B cell (primary cell): ENCODE results near the gene HOPX. TPM values are rescaled to one million over a fixed set of nuclear protein-coding genes. Genes with fewer than 3 reads are reported as not detected.

Experiments used
- ATAC-seq: fragments of 200-7000 bp; cut with Tn5 transposase; one replicate; pipeline ENCODE4 v1.10.0; 2021; ENCODE audit warnings: low read depth, mild to moderate bottlenecking, moderate number of reproducible peaks, moderate library complexity
- CTCF ChIA-PET: fragments of 350-600 bp; sonication (Branson Sonifier 250); formaldehyde crosslinking; loops from one replicate; lab custom pipeline; 2021; ENCODE audit warnings: antibody characterized with exemption, inconsistent platforms; lab: Charles Lee
- POLR2A ChIA-PET: fragments of 350-600 bp; sonication (Branson Sonifier 250); formaldehyde crosslinking; loops from one replicate; lab custom pipeline; 2021; ENCODE audit warnings: antibody characterized with exemption; lab: Charles Lee
- DNase-seq: peaks from one replicate; pipeline ENCODE4 v3.0.0; 2013
- H2AFZ ChIP-seq: 2 replicates; pipeline ENCODE4 v1.6.1; 2012; ENCODE audit warnings: mild to moderate bottlenecking, low read depth, low read length; ENCODE audit not compliant: insufficient read depth, poor library complexity, severe bottlenecking
- H3K27ac ChIP-seq, 2 donors: 1 replicate in 1 of 2; 2 replicates in 1 of 2; pipeline ENCODE4 v1.5.1; 2012 to 2013; ENCODE audit warnings: low read length in 2 of 2, mild to moderate bottlenecking in 2 of 2, moderate library complexity in 1 of 2
- H3K27me3 ChIP-seq, 4 experiments: fragments of 200-600 bp in 1 of 4; sonication (generic) in 1 of 4; replicated peaks in 1 of 4; 1 replicate in 2 of 4; 2 replicates in 2 of 4; pipeline versions ENCODE4 v1.6.1 to v1.7.0; 2013 to 2016; ENCODE audit warnings: low read length in 3 of 4, mild to moderate bottlenecking in 2 of 4, mixed read lengths in 1 of 4, moderate library complexity in 1 of 4; ENCODE audit not compliant: insufficient read depth in 4 of 4, control insufficient read depth in 3 of 4; ENCODE audit errors: control extremely low read depth in 1 of 4
- H3K36me3 ChIP-seq, 2 experiments: replicated peaks in 1 of 2; 1 replicate in 1 of 2; 2 replicates in 1 of 2; pipeline versions ENCODE4 v1.6.1 to v1.7.1; 2013; ENCODE audit warnings: low read length in 1 of 2; ENCODE audit not compliant: insufficient read depth in 2 of 2, control insufficient read depth in 1 of 2; ENCODE audit errors: control extremely low read depth in 1 of 2, extremely low read depth in 1 of 2
- H3K4me1 ChIP-seq, 2 donors: fragments of 200-600 bp in 1 of 2; sonication (generic) in 1 of 2; 1 replicate in 1 of 2; 2 replicates in 1 of 2; pipeline versions ENCODE4 v1.5.1 to v1.6.1; 2013 to 2017; ENCODE audit warnings: low read length in 2 of 2; ENCODE audit not compliant: control insufficient read depth in 2 of 2, insufficient read depth in 2 of 2
- H3K4me2 ChIP-seq: replicated peaks from 2 replicates; pipeline ENCODE3; 2012; ENCODE audit warnings: mild to moderate bottlenecking, low read depth, low read length; ENCODE audit not compliant: poor library complexity, severe bottlenecking
- H3K4me3 ChIP-seq, 5 experiments: fragments of 200-600 bp in 1 of 5; sonication (generic) in 1 of 5; 1 replicate in 3 of 5; 2 replicates in 2 of 5; pipeline versions ENCODE4 v1.5.1 to v1.7.0; 2011 to 2016; ENCODE audit warnings: low read length in 4 of 5, mild to moderate bottlenecking in 4 of 5, low read depth in 2 of 5, control low read depth in 1 of 5, moderate library complexity in 1 of 5; ENCODE audit not compliant: insufficient read depth in 1 of 5; ENCODE audit errors: control extremely low read depth in 1 of 5, extremely low read depth in 1 of 5
- H3K79me2 ChIP-seq: fragments of 200-600 bp; sonication (generic); one replicate; pipeline ENCODE4 v1.6.0; 2016; ENCODE audit warnings: low read length; ENCODE audit not compliant: control insufficient read depth, insufficient read depth
- H3K9ac ChIP-seq: fragments of 200-600 bp; sonication (generic); 2 replicates; pipeline ENCODE4 v1.6.1; 2017; ENCODE audit warnings: mild to moderate bottlenecking, low read length, moderate library complexity
- H3K9me3 ChIP-seq, 3 donors: one replicate each; pipeline versions ENCODE4 v1.6.1 to v1.7.1; 2013; ENCODE audit warnings: low read length in 2 of 3; ENCODE audit not compliant: control insufficient read depth in 2 of 3, insufficient read depth in 1 of 3; ENCODE audit errors: control extremely low read depth in 1 of 3
- H4K20me1 ChIP-seq: 2 replicates; pipeline ENCODE4 v1.6.0; 2012; ENCODE audit warnings: mild to moderate bottlenecking, low read length; ENCODE audit not compliant: insufficient read depth, control insufficient read depth, poor library complexity, severe bottlenecking
- H3K27ac Mint-ChIP-seq: one replicate; pipeline ENCODE4 v1.8.0; 2021; ENCODE audit warnings: mixed read lengths
- H3K27me3 Mint-ChIP-seq: one replicate; pipeline ENCODE4 v1.8.0; 2021; ENCODE audit warnings: mixed read lengths
- H3K4me1 Mint-ChIP-seq: one replicate; pipeline ENCODE4 v1.8.0; 2021; ENCODE audit warnings: mixed read lengths
- H3K4me3 Mint-ChIP-seq: one replicate; pipeline ENCODE4 v1.8.0; 2021; ENCODE audit warnings: mixed read lengths
- H3K9me3 Mint-ChIP-seq: one replicate; pipeline ENCODE4 v1.8.0; 2022; ENCODE audit warnings: mixed read lengths; ENCODE audit not compliant: insufficient read depth
- CTCF ChIP-seq: fragments of 200-600 bp; IDR thresholded peaks from one replicate; pipeline ENCODE4 v1.8.0; 2022; ENCODE audit warnings: antibody characterized with exemption, mild to moderate bottlenecking
- EZH2 ChIP-seq: IDR thresholded peaks from 2 replicates; pipeline ENCODE4 v1.6.1; 2012; ENCODE audit warnings: borderline replicate concordance, low read depth, mild to moderate bottlenecking, moderate library complexity, low read length; ENCODE audit not compliant: insufficient read depth, poor library complexity, severe bottlenecking
- WGBS: methylation state at CpG from one replicate; pipeline ENCODE4 v1.1.5; 2013; ENCODE audit warnings: missing lambda C conversion rate; ENCODE audit not compliant: insufficient coverage; 5-methylcytosine and 5-hydroxymethylcytosine counted together
- intact Hi-C: fragments of 100-400 bp; cut with micrococcal nuclease; formaldehyde crosslinking; loops from one replicate; pipeline ENCODE4 v1.10.0; 2022
- polyA plus RNA-seq: library from polyadenylated mRNA; depleted of rRNA; stranded (reverse); fragments of >200 nt; gene quantifications from 2 replicates; pipeline ENCODE4 v1.2.3, GENCODE V29; 2012
- total RNA-seq, 2 donors: library from RNA; stranded (reverse); fragments of 120-200 nt in 1 of 2; gene quantifications; 1 replicate in 1 of 2; 2 replicates in 1 of 2; pipeline versions ENCODE4 v1.2.3 to v1.2.4, GENCODE V29; 2013 to 2022

The HOPX gene
- total and polyA plus RNA-seq, 2 donors (not counting 1 experiment from before 2014, with no cell fraction given) = 7.4 to 29.2 TPM

GRCh38 chr4:56705334-56705733, 24.2 kb upstream of the HOPX start:
- Histone ChIP-seq H3K27me3 (no peaks in the 10 kb centered on the region), H3K9ac (no peak overlapping the region), H3K79me2 (no peaks in the 10 kb centered on the region), H2AFZ (no peak overlapping the region), H4K20me1 (no peaks in the 10 kb centered on the region), H3K4me2 (no peak overlapping the region), H3K36me3 (no peaks in the 10 kb centered on the region), H3K4me3 (no peak overlapping the region), H3K4me1 (peaks cover 0 to 3% of the 10 kb centered on the region in 2 donors), H3K27ac (no peak overlapping the region), H3K9me3 (no peaks in the 10 kb centered on the region)
- CTCF ChIA-PET = no interaction called here
- intact Hi-C loops = no loop called here
- Mint-ChIP-seq H3K4me3 (no peak overlapping the region), H3K27ac (no peak overlapping the region), H3K4me1 (peaks cover 6% of the 10 kb centered on the region), H3K27me3 (no peaks in the 10 kb centered on the region), H3K9me3 (no peaks in the 10 kb centered on the region)
- ATAC-seq = no peak
- 87% methylated on average over 5 of the region's 6 CpGs for WGBS
- POLR2A ChIA-PET = no interaction called here
- DNase-seq = no peak
- TF ChIP-seq CTCF = no peak
- TF ChIP-seq EZH2 = no peak

- ChIA-PET CTCF (no interaction called here), POLR2A (no interaction called here)
- Histone ChIP-seq H3K27ac (no peak overlapping the region), H3K4me3 (no peak overlapping the region), H4K20me1 (no peaks in the 10 kb centered on the region), H2AFZ (no peak overlapping the region), H3K79me2 (no peaks in the 10 kb centered on the region), H3K4me1 (peaks cover 0 to 3% of the 10 kb centered on the region in 2 donors), H3K9me3 (no peaks in the 10 kb centered on the region), H3K4me2 (no peak overlapping the region), H3K27me3 (no peaks in the 10 kb centered on the region), H3K9ac (no peak overlapping the region), H3K36me3 (no peaks in the 10 kb centered on the region)
- H3K4me3 Mint-ChIP-seq = no peak overlapping the region
- 90% methylated on average over 5 of the region's 7 CpGs for WGBS
- TF ChIP-seq CTCF (no peak), EZH2 (no peak)
- H3K27ac Mint-ChIP-seq = no peak overlapping the region
- peaks cover 6% of the 10 kb centered on the region for H3K4me1 Mint-ChIP-seq
- DNase-seq (no peak), ATAC-seq (no peak)
- no peaks in the 10 kb centered on the region for H3K9me3 Mint-ChIP-seq
- no peaks in the 10 kb centered on the region for H3K27me3 Mint-ChIP-seq
- intact Hi-C loops = no loop called here
These were observed 23.2 kb upstream of the HOPX start for GRCh38 chr4:56704089-56704871.
